Renal pelvis (tissue), 4 donors: ENCODE data around the gene CAMK1G. TPM values are rescaled to one million over a fixed set of nuclear protein-coding genes. Genes with fewer than 3 reads are reported as not detected.

ENCODE experiments used
- DNase-seq: peaks from one replicate; pipeline ENCODE4 v3.0.0-alpha.2; 2013
- polyA plus RNA-seq, 3 donors: library from polyadenylated mRNA; unstranded; fragments of 120-200 nt; gene quantifications; one replicate each; pipeline ENCODE4 v1.2.1, GENCODE V29; 2013; ENCODE audit not compliant: insufficient read length in 3 of 3

CAMK1G gene
- polyA plus RNA-seq, 3 donors, result 4.7 to 5.5 (median 5.4) TPM

- no peak for DNase-seq
These were observed 77.6 kb downstream of the CAMK1G start for GRCh38 chr1:209661071-209661470.

- no peak for DNase-seq
These were observed 79.4 kb downstream of the CAMK1G start for GRCh38 chr1:209662879-209663327.

Other genes with a start within 250 kb of the CAMK1G start
- 1 to 10 TPM; 1.1 to 1.4 (median 1.2) TPM for gene LAMB3, start 68.7 kb downstream of the CAMK1G start, polyA plus RNA-seq
- 10 to 100 TPM; 13.2 to 17.5 (median 15.8) TPM for gene G0S2, start 91.7 kb downstream of the CAMK1G start, polyA plus RNA-seq
- gene HSD11B1, start 121.1 kb downstream of the CAMK1G start, polyA plus RNA-seq, result under 1 TPM in 2 of 3 donors, not detected in 1; 0.14 to 0.16 TPM
- 1 to 10 TPM; 1.6 to 2.0 (median 1.7) TPM for gene TRAF3IP3, start 172.3 kb downstream of the CAMK1G start, polyA plus RNA-seq
- 1 to 10 TPM; 3.4 to 4.2 (median 3.9) TPM for gene C1orf74, start 200.8 kb downstream of the CAMK1G start, polyA plus RNA-seq
- 10 to 100 TPM; 16.4 to 20.6 (median 17.6) TPM for gene IRF6, start 222.4 kb downstream of the CAMK1G start, polyA plus RNA-seq
- 10 to 100 TPM in 2 of 3 donors, 1 to 10 TPM in 1; 9.1 to 12.1 (median 11.3) TPM for gene UTP25, start 244.3 kb downstream of the CAMK1G start, polyA plus RNA-seq